HG02588 (cell line): Measurements from ENCODE around the gene AOC3.
"Not testable (repeated sequence)": the region's sequence is repeated elsewhere in the genome, so short reads cannot be mapped to it uniquely, and the experiment has no call there.

ENCODE experiments used
- ATAC-seq: cut with Tn5 transposase; IDR thresholded peaks from one replicate; pipeline ENCODE4 v1.9.1; 2021; ENCODE audit warnings: mild to moderate bottlenecking, moderate library complexity; ENCODE audit not compliant: unreplicated experiment

AOC3 gene

GRCh38 chr17:42891539-42892152 lies 40.6 kb downstream of the AOC3 start:
- no peak for ATAC-seq

GRCh38 chr17:42893359-42893758 lies 42.4 kb downstream of the AOC3 start:
- ATAC-seq, result no peak

GRCh38 chr17:42894283-42895184 lies 43.5 kb downstream of the AOC3 start:
- ATAC-seq, result no peak

GRCh38 chr17:42895185-42895555 lies 44.2 kb downstream of the AOC3 start:
- ATAC-seq, result no peak

- no peak for ATAC-seq
Observed at GRCh38 chr17:42898147-42898811, 47.3 kb downstream of the AOC3 start.

- not testable (repeated sequence) for ATAC-seq
Observed at GRCh38 chr17:42899981-42900380, 49.0 kb downstream of the AOC3 start.

GRCh38 chr17:42900460-42901331 lies 49.7 kb downstream of the AOC3 start, which contains the start of gene G6PC1:
TSS of gene G6PC1 (plus strand) at chr17:42900799. CDS start at chr17:42900877, 78 bp downstream.
- ATAC-seq, result no peak

- ATAC-seq, result no peak
Observed at GRCh38 chr17:42901535-42902229, 50.7 kb downstream of the AOC3 start.

- no peak for ATAC-seq
Observed at GRCh38 chr17:42904110-42904469, 53.1 kb downstream of the AOC3 start.

- ATAC-seq, result no peak
Observed at GRCh38 chr17:42906772-42907446, 55.9 kb downstream of the AOC3 start.
